ENCODE data around the gene AP2B1. TPM values are rescaled to one million over a fixed set of nuclear protein-coding genes. Genes with fewer than 3 reads are reported as not detected.

The AP2B1 gene
- total and polyA plus RNA-seq, 9 of the 15 experiments (the other 6 are each of a cell fraction or from before 2014, with no cell fraction given): 60.1 to 287 (median 105) TPM

GRCh38 chr17:35764123-35764991 is 177.2 kb downstream of the AP2B1 start (continued):
- no peak for TF ChIP-seq MLLT1 (IDR thresholded peaks at IDR 0.05)
- TF ChIP-seq ATF1 (CRISPR knock-in tag; IDR thresholded peaks at IDR 0.05): no peak
- TF ChIP-seq ATF1 (tag; IDR thresholded peaks at IDR 0.05): peak; percentile 64; the same call in 1 of the 2 replicates
- no peak for TF ChIP-seq ARID4B (CRISPR knock-in tag; IDR thresholded peaks at IDR 0.05)
- no peak for TF ChIP-seq ETV1 (tag; conservative IDR thresholded peaks at IDR 0.05; ENCODE audit: low read depth)
- 0 out of 2 replicates have a peak, but pooled peaks have one; percentile 31 for TF ChIP-seq CBX1 (IDR thresholded peaks at IDR 0.05; ENCODE audit: low read depth)
- no peak for TF ChIP-seq ZBTB2 (IDR thresholded peaks at IDR 0.05)
- no peak for TF ChIP-seq NCOA2 (IDR thresholded peaks at IDR 0.05; ENCODE audit: partially characterized antibody in 2 of 2)
- TF ChIP-seq ZNF282 (CRISPR knock-in tag; IDR thresholded peaks at IDR 0.05): no peak
- TF ChIP-seq ZNF347 (CRISPR knock-in tag; IDR thresholded peaks at IDR 0.05; ENCODE audit: low read depth): no peak
- no peak for TF ChIP-seq ZBTB33 (CRISPR knock-in tag; IDR thresholded peaks at IDR 0.05)
- TF ChIP-seq ZNF316 (IDR thresholded peaks at IDR 0.05): no peak
- no peak for TF ChIP-seq HMBOX1 (IDR thresholded peaks at IDR 0.05)
- TF ChIP-seq PURB (CRISPR knock-in tag; IDR thresholded peaks at IDR 0.05; ENCODE audit: low read depth): no peak
- no peak for TF ChIP-seq ZNF121 (CRISPR knock-in tag; conservative IDR thresholded peaks at IDR 0.05)

Measured in K562 (cell line).